ENCODE measurements around the gene SDK1.

DNA sequence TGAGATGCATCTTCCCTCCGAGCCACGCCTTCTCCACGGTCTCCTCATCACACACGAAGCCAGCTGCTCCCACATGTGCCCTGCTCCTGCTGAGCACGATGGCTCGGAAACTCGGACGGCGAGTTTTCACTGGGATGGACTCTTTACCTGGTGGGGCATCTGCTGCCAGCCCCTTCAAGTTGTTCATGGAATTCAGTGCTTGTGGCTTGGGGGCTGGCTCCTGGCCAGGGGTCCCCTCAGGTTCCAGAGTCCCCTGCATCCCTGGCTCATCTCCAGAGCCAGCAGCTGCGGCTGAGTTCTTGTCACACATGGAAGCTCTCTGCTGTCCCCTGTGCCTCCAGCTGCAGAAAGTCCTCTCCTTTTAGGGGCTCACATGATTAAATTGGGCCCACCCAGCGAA is 654.0 kb downstream of the SDK1 start:
- TF ChIP-seq EZH2 (IDR thresholded peaks at IDR 0.05; ENCODE audit: insufficient read depth, poor library complexity, severe bottlenecking), result no peak
- no peak for TF ChIP-seq EZH2phosphoT487 (IDR thresholded peaks at IDR 0.05; ENCODE audit: insufficient read depth, low read depth)

Data from GM23248 (cell line).